ENCODE data around the gene SLA2.

SLA2 gene

GRCh38 chr20:36606158-36607066 lies 39.6 kb downstream of the SLA2 start:
- no peak for DNase-seq

DNA sequence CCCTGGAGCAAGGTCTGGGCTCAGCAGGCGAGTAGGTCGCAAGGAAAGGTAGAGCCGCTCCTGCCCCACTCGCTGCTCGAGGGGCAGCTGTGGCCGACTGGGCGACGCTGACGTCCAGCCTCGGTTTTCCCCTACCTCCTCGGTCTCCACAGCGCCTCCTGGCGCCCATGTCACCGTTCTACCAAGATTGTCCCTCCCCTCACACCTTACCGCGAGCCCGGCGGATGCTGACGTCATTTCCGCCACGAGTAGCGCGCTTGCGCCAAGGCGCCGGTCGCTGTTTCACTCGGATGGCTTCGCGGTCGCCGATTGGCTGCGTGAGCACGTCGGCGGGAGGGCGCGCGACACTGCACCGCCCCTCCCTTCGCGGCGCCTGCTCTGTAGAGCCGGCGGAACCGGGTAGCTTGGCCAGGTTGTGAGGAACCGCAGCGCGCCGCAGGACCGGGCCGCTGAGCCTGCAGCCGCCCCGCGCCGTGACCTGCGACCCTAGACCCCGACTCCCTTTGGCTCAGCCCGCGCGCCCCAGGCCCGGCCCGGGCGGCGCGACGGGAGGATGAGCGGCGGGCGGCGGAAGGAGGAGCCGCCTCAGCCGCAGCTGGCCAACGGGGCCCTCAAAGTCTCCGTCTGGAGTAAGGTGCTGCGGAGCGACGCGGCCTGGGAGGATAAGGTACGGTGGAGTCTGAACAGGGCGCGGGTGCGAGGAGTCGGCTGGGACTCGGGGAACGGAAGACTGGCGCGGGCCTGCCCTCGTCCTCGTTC lies 40.4 kb downstream of the SLA2 start, which contains the start of gene RAB5IF:
TSS of gene RAB5IF (plus strand) at position 381 of the 759 bp plus-strand sequence. CDS start at position 554, 173 bp downstream.
- DNase-seq: peak; percentile 99

GRCh38 chr20:36604952-36605398 lies 41.0 kb downstream of the SLA2 start:
- peak; percentile 54 to 55 for DNase-seq

GRCh38 chr20:36601540-36601939 lies 44.5 kb downstream of the SLA2 start:
- no peak for DNase-seq

GRCh38 chr20:36599912-36600345 lies 46.1 kb downstream of the SLA2 start:
- DNase-seq: no peak

DNA sequence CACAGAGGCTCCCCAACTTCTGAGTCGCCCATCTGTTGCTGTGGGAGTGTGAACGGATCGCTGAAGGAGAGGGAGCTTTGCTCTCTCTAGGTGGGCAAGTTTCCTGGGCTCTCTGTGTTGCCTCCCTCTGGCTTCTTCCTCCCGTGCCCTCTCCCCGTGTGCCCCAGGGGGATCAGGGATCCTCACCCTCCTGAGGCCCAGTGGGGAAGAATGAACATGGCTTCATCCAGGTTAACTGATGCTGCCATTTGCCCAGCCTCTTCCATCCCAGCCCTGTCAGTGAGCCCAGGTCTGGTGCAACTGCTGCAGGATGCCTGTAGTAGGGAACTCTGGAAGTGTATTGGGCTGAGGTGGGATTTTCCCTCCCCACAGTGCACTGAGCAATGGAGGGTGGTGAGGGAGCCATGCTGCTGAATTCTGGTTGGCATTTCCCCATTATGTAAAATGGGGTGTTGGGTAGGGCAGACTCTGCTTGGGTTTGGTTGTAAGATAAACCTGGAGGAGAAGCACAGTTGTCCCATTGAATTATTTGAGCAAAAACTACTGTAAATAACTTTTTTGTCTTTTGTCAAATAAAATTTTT lies 52.6 kb downstream of the SLA2 start:
- no peak for DNase-seq

DNA sequence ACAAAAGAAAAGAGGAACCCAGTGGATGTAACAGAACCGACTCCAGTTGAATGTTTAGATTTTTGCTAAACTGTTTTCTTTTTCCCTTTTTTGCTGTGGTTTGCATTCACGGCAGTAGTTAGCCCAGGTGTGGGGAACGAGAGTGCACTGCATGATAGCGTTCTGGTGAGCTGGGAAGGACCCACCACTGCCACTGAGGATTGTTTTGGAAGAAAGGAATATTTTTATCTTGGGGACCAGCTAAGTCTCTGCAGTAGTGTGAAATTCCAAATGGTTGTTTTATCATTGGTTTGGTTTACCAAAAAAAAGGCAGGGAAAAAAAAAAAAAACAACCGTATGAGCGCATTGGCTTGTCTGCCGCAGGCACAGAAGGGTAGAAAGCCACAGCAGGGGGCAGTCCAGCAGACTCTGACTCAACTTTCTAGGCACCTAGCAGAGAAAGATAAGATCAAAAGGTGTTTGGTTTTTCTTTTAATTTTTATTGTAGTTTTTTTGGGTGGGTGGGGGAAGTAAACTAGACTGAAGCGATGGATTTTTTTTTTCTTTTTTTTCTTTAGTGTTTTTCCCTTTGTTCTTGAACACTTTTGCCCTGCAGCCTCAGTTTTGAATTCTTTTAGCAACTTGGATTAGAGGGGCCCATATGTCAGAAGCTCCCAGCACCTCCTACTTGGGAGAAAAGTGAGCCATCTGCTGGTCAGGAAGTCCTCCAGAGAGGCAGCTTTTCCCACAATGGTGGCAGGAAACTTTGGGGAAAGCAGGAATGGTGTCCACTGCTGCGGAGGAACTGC lies 53.9 kb downstream of the SLA2 start:
- peak; percentile 53 to 57 for DNase-seq

- DNase-seq: no peak
These were observed 54.7 kb downstream of the SLA2 start for GRCh38 chr20:36591281-36591680.

- no peak for DNase-seq
These were observed 58.5 kb downstream of the SLA2 start for GRCh38 chr20:36587388-36588070.

DNA sequence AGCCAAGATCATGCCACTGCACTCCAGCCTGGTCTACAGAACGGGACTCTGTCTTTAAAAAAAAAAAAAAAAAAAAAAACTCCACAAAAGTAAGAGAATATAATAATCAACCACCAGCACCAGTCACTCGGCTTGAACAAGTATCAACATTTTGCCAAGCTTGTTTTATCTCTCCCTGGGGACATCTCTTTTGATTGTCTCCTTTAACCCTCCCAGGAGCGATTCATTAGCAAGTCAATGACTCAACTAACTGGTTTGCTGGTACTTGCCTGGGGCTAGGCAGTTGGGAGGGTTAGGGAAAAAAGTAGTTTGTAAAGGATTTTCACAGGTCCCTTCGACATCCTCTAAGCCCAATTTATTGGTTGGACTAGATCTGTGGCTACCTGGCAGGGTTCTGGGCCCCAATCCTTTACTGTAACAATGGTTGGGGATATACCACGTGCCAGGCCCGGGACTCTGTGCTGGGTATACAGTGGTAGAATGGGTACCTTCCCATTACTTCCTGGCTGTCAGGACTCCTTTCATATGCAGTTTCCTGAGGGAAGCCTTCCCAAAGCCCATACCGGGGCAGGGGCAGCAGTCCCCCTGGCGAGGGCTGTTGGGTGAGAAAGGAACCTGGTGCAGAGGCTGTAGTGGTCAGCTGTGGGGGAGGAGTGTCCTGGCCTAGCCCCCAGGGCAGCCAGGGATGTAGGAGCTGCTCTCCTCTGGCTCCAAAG lies 60.4 kb downstream of the SLA2 start:
- no peak for DNase-seq

GRCh38 chr20:36584018-36584481 lies 61.9 kb downstream of the SLA2 start:
- DNase-seq: no peak

- DNase-seq: no peak
These were observed 63.2 kb downstream of the SLA2 start for GRCh38 chr20:36582821-36583220.

- DNase-seq: no peak
These were observed 63.7 kb downstream of the SLA2 start for GRCh38 chr20:36582322-36582721.

DNA sequence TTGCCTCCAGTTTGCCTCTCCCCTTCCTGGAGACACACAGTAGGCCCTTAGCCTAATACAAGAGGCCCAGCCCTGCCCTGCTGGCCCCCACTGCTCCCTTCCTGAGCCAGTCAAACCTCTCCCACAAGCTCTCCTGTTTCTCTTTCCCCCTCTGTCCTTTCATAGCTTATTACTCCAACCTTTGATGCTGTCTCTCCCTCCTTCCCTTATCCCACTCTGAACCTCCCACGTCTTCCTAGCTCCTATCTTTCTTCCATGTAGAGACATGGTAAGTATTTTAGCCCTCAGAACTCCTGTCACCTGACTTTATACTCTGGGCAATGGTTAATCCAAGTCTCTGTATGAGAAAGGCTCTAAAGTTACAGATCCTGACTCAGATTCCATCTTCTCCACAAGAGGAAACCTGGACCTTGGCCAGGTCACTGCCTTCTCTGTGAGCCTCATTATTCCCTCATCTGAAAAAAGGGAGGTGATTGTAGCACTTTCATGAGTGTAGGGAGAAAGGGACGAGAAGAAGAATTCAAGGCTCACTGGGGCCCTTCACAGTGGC lies 65.9 kb downstream of the SLA2 start:
- DNase-seq: no peak

GRCh38 chr20:36578356-36579041 lies 67.5 kb downstream of the SLA2 start:
- DNase-seq: no peak

DNA sequence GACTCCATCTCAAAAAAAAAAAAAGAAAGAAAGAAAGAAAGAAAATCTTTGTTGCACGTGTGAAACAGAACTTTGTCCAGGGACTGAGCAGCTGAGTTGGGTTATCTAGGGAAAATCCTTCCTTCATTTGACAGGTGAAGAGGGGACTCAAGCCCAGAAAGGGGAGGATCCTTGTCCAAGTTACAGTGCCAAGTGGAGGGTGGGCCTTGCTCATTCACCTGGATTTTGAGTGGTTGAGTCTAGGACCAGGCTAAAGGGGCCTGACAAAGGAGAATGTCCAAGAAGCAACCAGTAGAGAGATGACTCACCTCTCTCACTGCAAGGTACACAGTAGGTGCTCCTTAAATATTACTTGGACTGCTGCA lies 69.9 kb downstream of the SLA2 start:
- DNase-seq: no peak

- DNase-seq: peak; percentile 59 to 61
These were observed 71.4 kb downstream of the SLA2 start for GRCh38 chr20:36574366-36575135.

- peak; percentile 33 to 53 for DNase-seq
These were observed 72.1 kb downstream of the SLA2 start for GRCh38 chr20:36573798-36574365.

All from stimulated activated CD4-positive, alpha-beta T cell treated with anti-CD3 and anti-CD28 coated beads, Interleukin-2, amount 100 ng/mL, for 24 hours (primary cell).